Measurements from ENCODE around the gene PARP8. TPM values are rescaled to one million over a fixed set of nuclear protein-coding genes. Genes with fewer than 3 reads are reported as not detected.

Gene PARP8
- total and polyA plus RNA-seq, 2 of the 4 experiments (the other 2 are of a cell fraction) = 6.9 to 8.2 TPM

- Histone ChIP-seq H3K23ac (ENCODE audit: low read depth, low read length) (no peak overlapping the region), H2BK120ac (ENCODE audit: low read depth, low read length) (no peak overlapping the region), H4K20me1 (ENCODE audit: insufficient read depth, low read length) (no peaks in the 10 kb centered on the region), H2AK5ac (ENCODE audit: low read depth, low read length) (no peak overlapping the region), H3K4me3 (ENCODE audit: insufficient read depth, low read depth, low read length) (no peak overlapping the region), H3K14ac (replicated peaks; ENCODE audit: low read depth, low read length) (no peak overlapping the region), H4K8ac (ENCODE audit: low read depth in 2 of 2, low read length in 2 of 2) (no peak overlapping the region), H3K79me1 (ENCODE audit: low read depth in 1 of 2, low read length in 2 of 2) (no peaks in the 10 kb centered on the region), H3K9ac (ENCODE audit: low read depth, low read length) (no peak overlapping the region), H4K5ac (ENCODE audit: low read depth, low read length) (no peak overlapping the region), H3K4ac (ENCODE audit: low read depth, low read length) (no peak overlapping the region), H2AFZ (replicated peaks; ENCODE audit: low read length, poor library complexity) (no peak overlapping the region), H3K9me3 (ENCODE audit: control insufficient read depth, insufficient read depth, low read length) (no peaks in the 10 kb centered on the region; the same call in 1 of the 2 replicates), H3K36me3 (ENCODE audit: control insufficient read depth, insufficient read depth, low read length) (no peaks in the 10 kb centered on the region), H3K4me1 (ENCODE audit: control insufficient read depth, insufficient read depth, low read length) (no peaks in the 10 kb centered on the region), H2BK15ac (ENCODE audit: low read depth, low read length) (no peak overlapping the region), H3K56ac (ENCODE audit: extremely low read depth, insufficient read depth, low read length) (no peak overlapping the region), H3K27me3 (ENCODE audit: control insufficient read depth, insufficient read depth, low read length) (no peaks in the 10 kb centered on the region), H2AK9ac (replicated peaks; ENCODE audit: low read depth, low read length, poor library complexity) (no peak overlapping the region), H2BK5ac (ENCODE audit: low read depth, low read length, poor library complexity, severe bottlenecking) (no peak overlapping the region), H3K4me2 (ENCODE audit: low read depth, low read length) (no peak overlapping the region), H3K18ac (ENCODE audit: low read depth, low read length) (no peak overlapping the region), H2BK20ac (ENCODE audit: low read depth, low read length) (no peak overlapping the region), H3K27ac (ENCODE audit: insufficient read depth, low read length) (no peak overlapping the region), H4K91ac (ENCODE audit: insufficient read depth, low read depth, low read length) (no peak overlapping the region), H3K9me1 (ENCODE audit: insufficient read depth, low read length) (no peaks in the 10 kb centered on the region)
- intact Hi-C loops (cut with micrococcal nuclease) = no loop called here
- CTCF ChIA-PET = no interaction called here
- dilution Hi-C loops (cut with HindIII; ENCODE audit: low sequenced_read_pairs, unreplicated experiment) = no loop called here
- no TSS peak for BruUV-seq (replicated peaks)
- POLR2A ChIA-PET (ENCODE audit: unreplicated experiment) = no interaction called here
- in situ Hi-C loops (cut with MboI; ENCODE audit: low sequenced_read_pairs) = no loop called here
- DNase-seq = no peak
- no peak for ATAC-seq (ENCODE audit: low read depth)
- TF ChIP-seq FOS (IDR thresholded peaks at IDR 0.05; ENCODE audit: low read depth, low read length) (no peak), POLR2A (IDR thresholded peaks at IDR 0.05; ENCODE audit: low read depth, low read length) (no peak), RFX5 (IDR thresholded peaks at IDR 0.05; ENCODE audit: low read depth, low read length) (no peak), NFE2L2 (IDR thresholded peaks at IDR 0.05; ENCODE audit: low read depth, low read length) (no peak), USF2 (IDR thresholded peaks at IDR 0.05; ENCODE audit: low read depth, low read length) (no peak), CHD1 (IDR thresholded peaks at IDR 0.05; ENCODE audit: low read depth, low read length) (no peak), MAFK (IDR thresholded peaks at IDR 0.05; ENCODE audit: low read depth, low read length) (no peak), RCOR1 (IDR thresholded peaks at IDR 0.05; ENCODE audit: insufficient replicate concordance, low read length) (no peak), RAD21 (IDR thresholded peaks at IDR 0.05; ENCODE audit: low read length) (no peak), BHLHE40 (IDR thresholded peaks at IDR 0.05; ENCODE audit: low read depth, low read length) (no peak)
- TF ChIP-seq, protein P1, sequence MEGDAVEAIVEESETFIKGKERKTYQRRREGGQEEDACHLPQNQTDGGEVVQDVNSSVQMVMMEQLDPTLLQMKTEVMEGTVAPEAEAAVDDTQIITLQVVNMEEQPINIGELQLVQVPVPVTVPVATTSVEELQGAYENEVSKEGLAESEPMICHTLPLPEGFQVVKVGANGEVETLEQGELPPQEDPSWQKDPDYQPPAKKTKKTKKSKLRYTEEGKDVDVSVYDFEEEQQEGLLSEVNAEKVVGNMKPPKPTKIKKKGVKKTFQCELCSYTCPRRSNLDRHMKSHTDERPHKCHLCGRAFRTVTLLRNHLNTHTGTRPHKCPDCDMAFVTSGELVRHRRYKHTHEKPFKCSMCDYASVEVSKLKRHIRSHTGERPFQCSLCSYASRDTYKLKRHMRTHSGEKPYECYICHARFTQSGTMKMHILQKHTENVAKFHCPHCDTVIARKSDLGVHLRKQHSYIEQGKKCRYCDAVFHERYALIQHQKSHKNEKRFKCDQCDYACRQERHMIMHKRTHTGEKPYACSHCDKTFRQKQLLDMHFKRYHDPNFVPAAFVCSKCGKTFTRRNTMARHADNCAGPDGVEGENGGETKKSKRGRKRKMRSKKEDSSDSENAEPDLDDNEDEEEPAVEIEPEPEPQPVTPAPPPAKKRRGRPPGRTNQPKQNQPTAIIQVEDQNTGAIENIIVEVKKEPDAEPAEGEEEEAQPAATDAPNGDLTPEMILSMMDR (conservative IDR thresholded peaks at IDR 0.05; ENCODE audit: low read depth, low read length) = no peak
Observed at GRCh38 chr5:50800410-50800809, 134.0 kb downstream of the PARP8 start.

Measured in IMR-90 (cell line).